Mucosa of rectum (tissue), 2 donors: ENCODE data around the gene ARHGAP15.

ENCODE experiments used
- H3K27ac ChIP-seq, 2 donors: one replicate each; pipeline ENCODE4 v1.7.0; 2013; ENCODE audit warnings: inconsistent platforms in 2 of 2, low read depth in 2 of 2, low read length in 2 of 2
- H3K27me3 ChIP-seq, 2 donors: one replicate each; pipeline ENCODE4 v1.7.0; 2013; ENCODE audit warnings: low read length in 2 of 2; ENCODE audit not compliant: control insufficient read depth in 2 of 2, insufficient read depth in 2 of 2
- H3K36me3 ChIP-seq, 2 donors: one replicate each; pipeline ENCODE4 v1.7.0; 2013; ENCODE audit warnings: low read length in 2 of 2; ENCODE audit not compliant: control insufficient read depth in 2 of 2, insufficient read depth in 2 of 2
- H3K4me1 ChIP-seq, 2 donors: one replicate each; pipeline ENCODE4 v1.7.0; 2013; ENCODE audit warnings: low read length in 2 of 2, mild to moderate bottlenecking in 1 of 2; ENCODE audit not compliant: control insufficient read depth in 2 of 2, insufficient read depth in 2 of 2
- H3K4me3 ChIP-seq, 2 donors: one replicate each; pipeline ENCODE4 v1.7.0; 2013; ENCODE audit warnings: low read length in 2 of 2
- H3K9ac ChIP-seq, 2 donors: one replicate each; pipeline ENCODE4 v1.7.0; 2013; ENCODE audit warnings: low read length in 2 of 2, low read depth in 1 of 2, mild to moderate bottlenecking in 1 of 2
- H3K9me3 ChIP-seq, 2 donors: one replicate each; pipeline ENCODE4 v1.7.0; 2013; ENCODE audit warnings: low read length in 2 of 2; ENCODE audit not compliant: control insufficient read depth in 2 of 2
- donor health status: healthy.
- donor health status: Normal muscosa, but diverticular disease.

The ARHGAP15 gene

GRCh38 chr2:143719406-143719805 is 590.2 kb downstream of the ARHGAP15 start:
- no peaks in the 10 kb centered on the region for H3K9me3 ChIP-seq
- H3K36me3 ChIP-seq = no peaks in the 10 kb centered on the region
- no peak overlapping the region for H3K9ac ChIP-seq
- H3K4me3 ChIP-seq = no peak overlapping the region
- H3K27me3 ChIP-seq = no peaks in the 10 kb centered on the region
- H3K27ac ChIP-seq = no peak overlapping the region
- H3K4me1 ChIP-seq = peaks cover 0 to 3% of the 10 kb centered on the region in 2 donors

DNA sequence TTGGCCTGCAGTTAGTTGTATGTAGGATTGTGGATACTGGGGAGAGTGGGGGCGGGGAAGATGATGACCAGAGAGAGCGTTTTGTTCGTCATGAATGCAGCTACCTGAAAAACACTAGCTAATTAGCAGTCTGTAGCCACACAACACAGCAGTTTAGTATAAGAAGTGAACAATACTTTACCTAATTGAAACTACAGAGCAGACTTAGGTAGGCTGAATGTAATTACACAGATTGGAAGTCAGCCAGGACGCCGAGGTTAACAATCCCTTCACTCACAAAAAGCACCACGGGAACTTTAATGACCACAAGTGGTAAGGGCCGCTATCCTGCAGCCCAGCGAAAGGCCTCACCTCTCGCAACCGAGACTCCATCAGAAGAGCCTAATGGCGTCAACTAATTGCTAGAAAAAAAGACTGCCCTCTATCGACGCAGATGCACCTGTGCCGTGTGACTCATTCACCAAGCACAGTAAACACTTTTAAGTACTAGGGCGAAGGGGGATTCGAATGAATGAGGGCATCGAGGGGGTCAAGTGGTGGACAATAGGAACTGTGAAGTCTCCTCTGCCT is 591.0 kb downstream of the ARHGAP15 start:
- no peaks in the 10 kb centered on the region for H3K36me3 ChIP-seq
- H3K4me3 ChIP-seq = no peak overlapping the region
- H3K9ac ChIP-seq = no peak overlapping the region
- H3K9me3 ChIP-seq = no peaks in the 10 kb centered on the region
- H3K27ac ChIP-seq = no peak overlapping the region
- no peaks in the 10 kb centered on the region for H3K27me3 ChIP-seq
- H3K4me1 ChIP-seq = peaks cover 0 to 3% of the 10 kb centered on the region in 2 donors

- H3K4me3 ChIP-seq = no peak overlapping the region
- H3K27me3 ChIP-seq = no peaks in the 10 kb centered on the region
- H3K9me3 ChIP-seq = no peaks in the 10 kb centered on the region
- H3K9ac ChIP-seq = no peak overlapping the region
- H3K27ac ChIP-seq = no peak overlapping the region
- H3K4me1 ChIP-seq = no peaks in the 10 kb centered on the region
- no peaks in the 10 kb centered on the region for H3K36me3 ChIP-seq
Measured at GRCh38 chr2:143725400-143725799, 596.2 kb downstream of the ARHGAP15 start.

- H3K36me3 ChIP-seq = no peaks in the 10 kb centered on the region
- H3K9me3 ChIP-seq = no peaks in the 10 kb centered on the region
- no peak overlapping the region for H3K27ac ChIP-seq
- no peak overlapping the region for H3K4me3 ChIP-seq
- H3K4me1 ChIP-seq = no peaks in the 10 kb centered on the region
- no peak overlapping the region for H3K9ac ChIP-seq
- H3K27me3 ChIP-seq = no peaks in the 10 kb centered on the region
Measured at GRCh38 chr2:143726151-143726845, 597.1 kb downstream of the ARHGAP15 start.

DNA sequence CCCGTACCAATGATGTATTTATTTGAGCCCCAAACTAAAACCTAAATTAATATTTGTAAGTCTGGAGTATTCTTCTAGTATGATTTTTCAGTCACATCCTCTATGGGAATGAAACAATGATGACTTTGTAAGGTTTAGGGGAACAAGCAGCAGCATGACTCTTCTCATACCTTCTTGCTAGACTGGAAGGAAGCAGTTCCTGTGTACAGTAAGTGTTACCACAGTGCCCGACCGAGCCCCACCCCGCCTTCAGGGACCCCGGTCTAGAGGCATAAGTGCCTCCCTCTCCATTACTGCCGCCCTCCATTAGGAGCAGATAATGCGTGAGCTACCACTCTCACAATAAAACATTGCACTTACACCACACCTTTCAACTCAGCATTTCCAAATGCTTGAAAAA is 599.3 kb downstream of the ARHGAP15 start:
- no peaks in the 10 kb centered on the region for H3K36me3 ChIP-seq
- no peaks in the 10 kb centered on the region for H3K9me3 ChIP-seq
- no peaks in the 10 kb centered on the region for H3K4me1 ChIP-seq

DNA sequence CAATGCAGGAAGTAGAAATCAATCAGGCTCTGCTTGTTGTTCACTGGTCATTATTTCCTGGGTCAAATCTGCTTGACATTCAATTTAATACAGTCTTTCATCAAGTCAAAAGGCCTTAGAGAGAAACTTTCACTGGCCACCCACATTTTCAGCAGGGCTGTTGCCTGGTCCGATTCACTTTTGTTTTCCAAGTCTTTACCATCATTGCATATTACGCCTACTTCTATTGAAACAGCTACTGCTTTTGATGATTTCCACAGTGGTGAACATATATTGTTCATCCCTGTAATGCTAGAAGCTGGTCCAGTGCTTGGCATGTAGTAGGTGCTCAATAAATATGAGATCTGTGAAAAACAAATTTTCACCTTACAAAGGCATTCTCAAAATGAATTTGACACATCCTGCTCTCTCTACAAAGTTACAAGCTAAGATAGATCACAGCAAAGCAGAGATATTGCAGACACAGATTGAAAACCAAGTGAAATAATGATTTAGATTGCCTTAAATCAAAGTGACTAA is 600.1 kb downstream of the ARHGAP15 start:
- H3K9me3 ChIP-seq = no peaks in the 10 kb centered on the region
- H3K4me3 ChIP-seq = no peak overlapping the region
- no peak overlapping the region for H3K27ac ChIP-seq
- H3K36me3 ChIP-seq = no peaks in the 10 kb centered on the region
- H3K4me1 ChIP-seq = no peaks in the 10 kb centered on the region
- no peak overlapping the region for H3K9ac ChIP-seq
- no peaks in the 10 kb centered on the region for H3K27me3 ChIP-seq

More for the DNA sequence above, 599.3 kb downstream of the ARHGAP15 start:
- Histone ChIP-seq H3K27ac (no peak overlapping the region), H3K4me3 (no peak overlapping the region), H3K9ac (no peak overlapping the region), H3K27me3 (no peaks in the 10 kb centered on the region)

DNA sequence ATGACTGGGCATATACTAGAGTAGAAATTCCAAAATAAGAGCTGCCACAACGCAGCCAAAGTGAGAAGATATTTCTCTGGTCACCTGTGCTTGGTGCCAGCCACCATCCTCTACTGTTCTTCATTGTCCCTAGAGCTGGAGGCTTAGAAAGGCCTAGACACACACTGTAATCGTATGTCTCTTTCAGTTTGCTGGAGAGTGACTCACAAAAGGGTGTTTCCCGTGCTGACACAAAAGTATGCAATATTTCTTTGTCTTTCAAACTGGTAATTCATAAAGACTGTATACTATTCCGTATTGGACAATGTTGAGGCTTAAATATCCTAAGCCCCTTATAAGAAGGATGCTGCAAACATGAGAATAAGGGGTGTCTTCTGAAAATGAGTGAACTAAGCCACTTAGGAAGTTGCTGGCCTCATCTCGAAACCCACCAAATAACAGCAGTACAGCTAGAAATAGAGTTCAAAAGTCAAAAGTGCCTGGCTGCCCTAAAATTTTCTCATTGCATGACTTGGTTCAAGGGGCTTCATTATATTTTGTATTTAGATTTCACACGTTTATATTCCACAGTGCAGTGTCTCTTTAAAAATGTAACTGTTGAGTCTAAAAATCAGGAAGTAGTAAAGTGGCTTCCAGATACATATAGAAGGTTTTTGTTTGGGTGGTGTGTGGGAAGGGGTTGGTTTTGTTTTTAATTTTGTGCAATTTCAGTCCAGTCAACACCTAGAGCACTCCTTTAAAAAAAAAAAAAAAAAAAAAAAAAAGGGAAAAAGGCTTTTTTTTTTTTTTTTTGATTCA is 601.1 kb downstream of the ARHGAP15 start:
- no peak overlapping the region for H3K9ac ChIP-seq
- H3K36me3 ChIP-seq = no peaks in the 10 kb centered on the region
- H3K27me3 ChIP-seq = no peaks in the 10 kb centered on the region
- no peaks in the 10 kb centered on the region for H3K9me3 ChIP-seq
- no peak overlapping the region for H3K27ac ChIP-seq
- no peaks in the 10 kb centered on the region for H3K4me1 ChIP-seq
- no peak overlapping the region for H3K4me3 ChIP-seq

DNA sequence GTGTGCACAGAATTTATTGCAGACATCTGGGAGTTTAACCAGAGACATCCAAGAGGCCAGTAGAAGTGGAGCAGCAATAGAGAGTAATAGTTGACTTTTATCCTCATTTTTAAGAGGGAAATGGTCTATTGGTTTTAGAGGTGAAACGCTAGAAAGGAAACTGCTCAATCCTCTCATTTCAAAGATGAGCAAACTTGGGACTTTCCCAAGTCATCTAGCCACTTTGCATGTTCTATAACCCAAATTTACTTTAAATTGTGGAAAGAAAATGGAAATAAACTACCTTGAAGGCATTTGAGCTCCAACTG is 601.7 kb downstream of the ARHGAP15 start:
- H3K36me3 ChIP-seq = no peaks in the 10 kb centered on the region
- H3K4me1 ChIP-seq = no peaks in the 10 kb centered on the region
- H3K27me3 ChIP-seq = no peaks in the 10 kb centered on the region
- H3K4me3 ChIP-seq = no peak overlapping the region
- no peak overlapping the region for H3K9ac ChIP-seq
- H3K9me3 ChIP-seq = no peaks in the 10 kb centered on the region
- no peak overlapping the region for H3K27ac ChIP-seq

GRCh38 chr2:143732076-143732475 is 602.9 kb downstream of the ARHGAP15 start:
- Histone ChIP-seq H3K27ac (no peak overlapping the region), H3K9ac (no peak overlapping the region), H3K36me3 (no peaks in the 10 kb centered on the region), H3K9me3 (no peaks in the 10 kb centered on the region), H3K27me3 (no peaks in the 10 kb centered on the region), H3K4me1 (no peaks in the 10 kb centered on the region), H3K4me3 (no peak overlapping the region)

GRCh38 chr2:143732871-143733270 is 603.7 kb downstream of the ARHGAP15 start:
- no peaks in the 10 kb centered on the region for H3K27me3 ChIP-seq
- H3K4me1 ChIP-seq = no peaks in the 10 kb centered on the region
- no peak overlapping the region for H3K4me3 ChIP-seq
- no peak overlapping the region for H3K27ac ChIP-seq
- no peaks in the 10 kb centered on the region for H3K36me3 ChIP-seq
- no peak overlapping the region for H3K9ac ChIP-seq
- H3K9me3 ChIP-seq = no peaks in the 10 kb centered on the region
